A673 (cell line): Measurements from ENCODE around the gene COX6A2.

Experiments
- CTCF ChIP-seq: fragments of 300-800, 200-600 bp; sonication (generic); conservative IDR thresholded peaks from 2 replicates; pipeline ENCODE4 v1.5.1; 2017; ENCODE audit warnings: low read depth, mild to moderate bottlenecking, antibody characterized with exemption, low read length, moderate library complexity, mixed read lengths
- EZH2 ChIP-seq: fragments of 200-600 bp; sonication (generic); IDR thresholded peaks from 2 replicates; pipeline ENCODE4 v1.6.1; 2017; ENCODE audit warnings: borderline replicate concordance, low read depth, mild to moderate bottlenecking, mixed read lengths, antibody characterized with exemption, low read length; ENCODE audit not compliant: poor library complexity, severe bottlenecking

- TF ChIP-seq CTCF = no peak
- no peak for TF ChIP-seq EZH2
These were observed 13.5 kb downstream of the COX6A2 start for GRCh38 chr16:31414706-31415105.
